NCI-H82 treated with DMSO at 0.1 percent for 48 hours (cell line): ENCODE data around the gene ETFA.

Experiments
- DNase-seq: peaks from one replicate; lab custom pipeline; 2025; ENCODE audit not compliant: unreplicated experiment; lab: John Stamatoyannopoulos, UW

Gene ETFA

DNA sequence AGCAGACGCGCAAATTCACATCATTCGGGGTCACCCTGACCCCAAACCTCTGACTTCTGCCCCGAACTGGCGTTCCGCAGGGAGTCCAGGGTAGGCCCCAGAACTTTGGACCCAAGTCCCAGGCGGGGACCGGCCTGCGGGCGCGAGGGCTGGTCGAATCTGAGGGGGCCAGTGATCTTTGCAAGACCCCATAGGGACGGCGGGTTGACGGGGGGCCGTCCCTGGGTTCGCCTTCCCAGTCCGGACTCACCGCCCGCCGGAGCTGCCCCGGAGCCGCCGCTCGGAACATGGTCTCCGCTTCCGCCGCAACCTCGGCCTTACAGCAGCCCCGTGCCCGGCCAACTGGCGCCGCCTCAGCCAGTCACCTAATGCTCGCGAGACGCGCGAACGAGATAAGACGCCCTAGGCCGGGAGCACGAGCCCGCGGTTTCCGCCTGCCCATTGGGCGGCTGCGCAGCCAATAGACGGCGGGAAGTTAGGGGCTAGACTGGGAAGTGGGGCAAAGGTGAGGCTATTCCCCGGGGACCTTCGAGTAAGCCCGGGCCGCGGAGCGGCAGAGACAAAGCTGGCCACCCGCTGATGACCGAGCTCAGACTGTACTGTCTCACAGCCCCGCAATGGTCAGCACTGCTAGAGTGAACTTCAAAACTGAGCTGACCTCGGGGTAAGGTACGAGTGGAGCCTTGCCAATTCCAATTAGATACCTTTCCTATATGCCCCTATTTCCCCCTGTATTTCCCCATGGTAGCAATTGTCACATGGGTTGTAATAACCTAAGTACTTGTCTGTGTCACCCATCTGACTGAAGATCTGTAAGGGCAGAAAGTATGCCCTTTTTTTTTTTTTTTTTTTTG lies at the start of gene ETFA:
Gene ETFA (minus strand): TSS at position 370 of the 854 bp plus-strand sequence. CDS start 81 bp downstream, at position 289.
- DNase-seq: peak; percentile 97

DNA sequence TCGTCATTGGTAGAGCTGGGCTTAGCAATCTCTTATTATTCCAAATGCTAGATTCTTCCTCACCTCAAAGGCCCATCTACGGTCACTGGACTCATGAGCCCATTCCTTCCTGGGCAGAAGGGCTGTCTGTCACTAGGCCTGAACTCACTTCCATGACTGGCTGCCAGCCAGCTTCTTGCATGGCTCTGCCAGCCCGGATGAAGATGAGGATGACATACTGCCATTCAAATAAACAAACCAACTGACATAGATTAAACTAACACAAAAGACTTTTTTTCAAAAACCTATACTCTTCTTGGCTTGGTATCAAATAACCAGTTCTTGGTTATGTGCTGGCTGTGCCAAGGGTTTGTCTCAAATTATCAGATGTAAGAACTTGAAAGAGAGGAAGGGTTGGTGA lies 49.1 kb upstream of the ETFA start:
- no peak for DNase-seq

DNA sequence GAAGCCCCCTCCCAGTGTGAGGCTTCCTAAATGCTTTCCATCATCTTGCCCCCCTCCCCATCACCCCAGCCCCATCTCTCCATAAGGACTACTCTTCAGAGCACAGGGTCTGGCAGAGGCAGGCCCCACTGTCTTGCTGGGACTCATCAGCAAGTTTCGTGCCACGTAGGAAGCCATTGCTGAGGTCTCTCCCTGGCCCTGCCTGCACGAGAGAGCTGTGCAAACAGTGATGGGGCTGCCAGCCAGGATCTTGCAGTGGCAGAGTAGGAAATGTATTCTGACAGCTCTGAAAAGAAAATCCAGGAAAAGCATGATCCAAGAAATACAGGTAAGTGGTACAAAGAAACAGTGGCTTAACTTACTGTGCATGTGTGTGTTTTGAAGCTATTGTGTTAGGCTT lies 47.9 kb upstream of the ETFA start:
- no peak for DNase-seq

- no peak for DNase-seq
Measured at GRCh38 chr15:76358453-76358852, 47.2 kb upstream of the ETFA start.

- no peak for DNase-seq
Measured at GRCh38 chr15:76354823-76355440, 43.7 kb upstream of the ETFA start.

DNA sequence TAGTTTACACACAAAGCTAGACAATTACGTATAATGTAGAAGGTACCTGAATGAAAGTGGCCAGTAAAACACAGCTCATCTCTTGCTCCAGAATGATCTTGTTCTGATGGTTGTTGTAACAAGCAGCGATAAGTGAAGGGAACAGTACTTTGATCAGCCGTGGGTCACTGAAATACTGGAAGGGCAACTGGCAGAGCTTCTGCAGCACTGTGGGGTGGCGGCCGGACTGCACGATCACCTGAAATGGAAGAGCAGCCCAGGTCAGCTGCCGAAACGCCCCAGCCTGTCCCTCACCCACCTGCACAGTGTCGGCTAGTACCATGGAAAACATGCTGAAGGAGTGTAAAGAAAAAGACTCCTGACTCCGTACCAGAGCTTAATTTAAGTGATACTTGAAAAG lies 42.6 kb upstream of the ETFA start:
- DNase-seq: no peak

DNA sequence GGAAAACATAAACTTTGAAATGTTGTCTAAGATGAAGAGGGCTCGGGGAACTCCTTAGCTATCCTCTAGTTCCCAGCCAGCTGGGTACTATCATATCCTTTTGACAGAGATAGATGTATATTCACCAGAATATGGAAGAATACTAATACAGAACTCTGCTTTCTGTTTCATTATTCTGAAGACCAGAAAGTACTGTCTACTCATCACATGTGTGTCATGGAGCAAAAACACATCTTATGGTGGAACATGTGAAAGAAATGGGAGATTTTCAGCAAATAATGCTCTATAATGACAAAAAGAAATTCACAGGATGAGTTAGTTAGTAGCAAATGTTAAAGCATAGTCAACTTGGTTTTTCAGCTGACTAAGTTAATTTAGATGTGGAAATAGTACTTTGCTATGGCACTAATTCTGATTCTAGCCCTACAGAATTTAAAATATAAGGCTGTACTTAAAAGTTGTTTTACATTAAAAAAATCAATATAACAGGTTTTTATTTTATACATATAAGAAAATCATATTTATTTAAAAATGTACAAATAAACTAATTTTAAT lies 41.8 kb upstream of the ETFA start:
- no peak for DNase-seq

- no peak for DNase-seq
Measured at GRCh38 chr15:76349301-76350070, 38.2 kb upstream of the ETFA start.

GRCh38 chr15:76347482-76348055 lies 36.3 kb upstream of the ETFA start:
- no peak for DNase-seq

- DNase-seq: no peak
Measured at GRCh38 chr15:76346669-76347481, 35.6 kb upstream of the ETFA start.

DNA sequence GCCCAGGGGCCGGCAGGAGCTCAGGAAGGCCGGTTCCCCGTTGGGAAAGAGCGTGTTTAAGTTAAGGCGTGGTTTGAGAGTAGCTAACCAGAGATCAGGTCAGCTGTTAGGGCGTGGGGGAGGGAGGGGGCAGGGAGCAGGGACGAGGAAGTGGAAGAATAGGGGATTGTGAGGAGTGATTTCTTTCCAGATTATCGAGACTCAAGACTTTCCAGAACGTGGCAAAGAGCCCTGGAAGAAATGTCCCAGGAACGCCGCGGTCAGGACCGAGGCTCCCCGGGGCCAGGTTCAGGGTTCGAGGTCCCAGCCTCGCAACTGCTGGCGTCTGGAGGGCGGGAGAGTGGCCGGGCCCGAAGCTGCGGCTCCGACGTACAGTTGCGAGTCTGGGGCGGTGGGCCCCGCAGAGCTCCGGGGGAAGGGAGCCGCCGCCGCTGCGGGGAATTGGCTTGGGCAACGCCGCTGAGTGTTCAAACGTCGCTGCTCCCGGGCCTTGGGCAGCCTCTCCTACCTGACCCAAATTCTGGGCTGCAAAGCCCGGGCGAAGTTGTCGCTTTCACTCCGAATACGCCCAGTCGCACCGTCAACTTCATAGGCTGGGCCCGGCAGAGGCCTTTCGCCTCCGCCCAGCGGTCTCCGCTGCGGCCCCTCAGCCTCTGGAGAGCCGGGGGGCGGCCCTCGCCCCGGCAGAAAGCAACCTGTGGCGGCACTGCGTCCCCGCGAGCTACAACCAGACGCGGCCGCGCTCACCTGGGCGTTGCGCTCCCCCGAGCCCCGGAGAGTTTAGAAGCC lies 34.8 kb upstream of the ETFA start:
- no peak for DNase-seq

GRCh38 chr15:76345583-76345879 lies 34.3 kb upstream of the ETFA start:
- DNase-seq: no peak

GRCh38 chr15:76344893-76345582 lies 33.8 kb upstream of the ETFA start:
- DNase-seq: no peak

DNA sequence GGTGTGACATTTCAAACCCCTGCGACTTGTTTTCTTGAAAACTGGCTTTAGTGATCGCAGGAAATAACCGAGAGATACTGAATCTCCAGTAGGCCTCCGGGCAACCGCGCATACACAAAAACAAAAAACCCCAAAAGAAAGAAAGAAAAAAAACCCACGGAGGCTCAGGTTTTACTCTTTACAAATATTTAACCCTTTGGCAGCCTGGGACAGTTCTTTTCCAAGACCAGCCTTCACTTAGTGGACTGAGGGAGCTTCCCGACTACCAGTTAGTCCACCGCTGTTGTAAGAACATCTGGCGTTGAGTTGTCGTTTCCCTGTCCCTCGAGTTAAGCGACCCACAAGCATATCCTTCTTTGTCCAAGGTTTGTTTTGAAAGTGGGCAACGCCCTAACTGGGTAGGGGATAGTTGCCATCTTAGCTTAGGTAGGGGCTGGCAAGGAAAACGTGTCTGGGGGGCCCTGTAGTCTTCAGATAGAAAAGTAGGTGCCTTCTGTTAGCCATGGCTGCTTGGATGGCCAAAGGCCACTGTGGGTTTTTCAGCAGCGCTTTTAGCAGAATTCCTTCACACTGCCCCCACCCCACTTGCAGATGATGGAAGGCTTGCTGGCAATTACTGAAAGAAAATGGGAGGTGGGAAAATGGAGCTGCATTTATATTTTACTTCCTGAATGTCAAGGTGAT lies 32.2 kb upstream of the ETFA start:
- DNase-seq: no peak

DNA sequence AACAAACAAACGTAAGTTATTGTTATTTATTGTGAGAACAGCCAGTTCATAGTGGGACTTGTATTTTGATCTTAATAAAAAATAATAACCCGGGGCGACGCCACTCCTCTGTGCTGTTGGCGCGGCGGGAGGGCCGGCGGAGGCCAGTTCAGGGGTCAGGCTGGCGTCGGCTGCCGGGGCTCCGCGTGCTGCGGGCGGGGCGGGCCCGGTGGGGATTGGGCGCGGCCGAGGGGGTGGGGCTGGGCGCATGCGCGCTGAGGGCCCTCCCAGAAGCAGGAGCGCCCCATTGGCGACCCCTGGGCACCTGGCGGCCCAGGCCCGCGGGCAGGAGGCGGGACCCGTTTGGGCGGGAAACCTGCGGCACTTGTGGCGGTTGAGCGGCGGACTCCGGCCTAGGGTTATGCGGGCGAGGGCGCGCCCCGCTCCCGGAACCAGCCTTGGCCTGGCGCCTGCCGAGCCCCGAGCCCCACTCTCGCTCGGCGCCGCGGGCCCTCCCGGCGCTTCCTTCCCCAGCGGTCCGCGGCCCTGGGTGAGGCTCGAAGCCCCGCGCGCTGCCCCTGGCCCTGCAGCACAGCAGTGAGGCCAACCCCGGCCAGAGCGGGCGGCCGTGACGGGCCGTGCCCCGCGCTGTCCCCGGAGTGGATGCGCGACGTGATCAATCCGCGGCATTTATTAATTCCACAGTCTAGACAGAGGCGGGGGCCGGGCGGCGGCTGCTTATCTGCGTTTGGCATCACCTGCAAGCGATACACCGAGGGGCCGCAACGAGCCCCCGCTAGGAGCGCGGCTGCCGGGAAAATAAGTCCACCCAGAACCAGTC lies 31.3 kb upstream of the ETFA start:
- DNase-seq: no peak

GRCh38 chr15:76342058-76342381 lies 30.8 kb upstream of the ETFA start:
- no peak for DNase-seq

DNA sequence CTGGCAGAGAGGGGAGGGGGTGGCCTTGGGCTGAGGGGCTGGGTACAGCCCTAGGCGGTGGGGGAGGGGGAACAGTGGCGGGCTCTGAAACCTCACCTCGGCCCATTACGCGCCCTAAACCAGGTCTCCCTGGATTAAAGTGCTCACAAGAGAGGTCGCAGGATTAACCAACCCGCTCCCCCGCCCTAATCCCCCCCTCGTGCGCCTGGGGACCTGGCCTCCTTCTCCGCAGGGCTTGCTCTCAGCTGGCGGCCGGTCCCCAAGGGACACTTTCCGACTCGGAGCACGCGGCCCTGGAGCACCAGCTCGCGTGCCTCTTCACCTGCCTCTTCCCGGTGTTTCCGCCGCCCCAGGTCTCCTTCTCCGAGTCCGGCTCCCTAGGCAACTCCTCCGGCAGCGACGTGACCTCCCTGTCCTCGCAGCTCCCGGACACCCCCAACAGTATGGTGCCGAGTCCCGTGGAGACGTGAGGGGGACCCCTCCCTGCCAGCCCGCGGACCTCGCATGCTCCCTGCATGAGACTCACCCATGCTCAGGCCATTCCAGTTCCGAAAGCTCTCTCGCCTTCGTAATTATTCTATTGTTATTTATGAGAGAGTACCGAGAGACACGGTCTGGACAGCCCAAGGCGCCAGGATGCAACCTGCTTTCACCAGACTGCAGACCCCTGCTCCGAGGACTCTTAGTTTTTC lies 30.2 kb upstream of the ETFA start:
- peak; percentile 97 for DNase-seq
